Measurements from ENCODE around the gene CD300LG. TPM values are rescaled to one million over a fixed set of nuclear protein-coding genes. Genes with fewer than 3 reads are reported as not detected.
"Not testable (repeated sequence)": the region's sequence is repeated elsewhere in the genome, so short reads cannot be mapped to it uniquely, and the experiment has no call there.

Gene CD300LG
- total RNA-seq, 2 donors from 2014 or later = 0.32 TPM; not detected in 1

DNA sequence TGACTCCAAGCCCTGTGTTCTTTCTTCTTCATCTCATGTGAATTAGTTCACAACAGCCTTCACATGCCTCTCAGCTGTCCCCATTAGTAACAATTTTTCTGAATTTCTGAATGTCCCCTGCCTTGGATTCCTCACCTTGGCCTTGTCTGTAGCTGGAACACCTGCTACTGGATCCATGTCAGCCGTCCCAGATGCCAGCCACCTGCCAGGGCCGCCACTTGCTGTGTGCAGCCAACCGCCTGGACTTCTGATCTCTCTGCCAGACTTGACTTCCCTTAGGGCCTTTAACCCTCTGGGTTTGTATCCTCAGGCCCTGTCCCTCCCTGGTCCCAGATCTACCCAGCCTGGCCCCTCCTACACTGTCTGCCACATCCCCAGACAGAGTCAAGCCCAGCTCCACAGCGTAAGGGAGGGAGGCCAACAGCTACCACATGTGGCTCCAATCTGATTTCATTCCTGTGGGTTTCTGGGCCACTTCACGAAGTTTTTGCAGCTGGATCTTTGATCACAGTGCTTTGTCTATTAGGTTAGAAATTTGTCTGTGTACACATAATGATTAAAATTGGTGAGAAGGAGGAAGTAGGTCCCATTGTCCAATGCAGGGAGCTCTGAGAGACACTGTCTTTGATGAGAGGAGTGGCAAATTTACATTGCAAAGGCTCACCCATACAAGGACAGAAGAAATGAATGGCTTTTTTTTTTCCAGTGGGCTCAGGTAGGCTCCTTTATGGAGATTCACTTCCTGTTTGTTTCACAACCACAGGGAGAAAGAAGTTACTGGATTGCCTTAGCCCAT lies 45.1 kb downstream of the CD300LG start:
- no peak for DNase-seq
- Histone ChIP-seq H3K27ac (no peak overlapping the region), H3K9me3 (no peaks in the 10 kb centered on the region), H3K36me3 (no peaks in the 10 kb centered on the region), H3K27me3 (no peaks in the 10 kb centered on the region), H3K4me1 (no peaks in the 10 kb centered on the region), H3K4me3 (no peak overlapping the region), H3K9ac (ENCODE audit: low read depth in 2 of 2, low read length in 2 of 2) (no peak overlapping the region)
- intact Hi-C loops (cut with DNase I) = no loop called here
- TF ChIP-seq, protein P1, sequence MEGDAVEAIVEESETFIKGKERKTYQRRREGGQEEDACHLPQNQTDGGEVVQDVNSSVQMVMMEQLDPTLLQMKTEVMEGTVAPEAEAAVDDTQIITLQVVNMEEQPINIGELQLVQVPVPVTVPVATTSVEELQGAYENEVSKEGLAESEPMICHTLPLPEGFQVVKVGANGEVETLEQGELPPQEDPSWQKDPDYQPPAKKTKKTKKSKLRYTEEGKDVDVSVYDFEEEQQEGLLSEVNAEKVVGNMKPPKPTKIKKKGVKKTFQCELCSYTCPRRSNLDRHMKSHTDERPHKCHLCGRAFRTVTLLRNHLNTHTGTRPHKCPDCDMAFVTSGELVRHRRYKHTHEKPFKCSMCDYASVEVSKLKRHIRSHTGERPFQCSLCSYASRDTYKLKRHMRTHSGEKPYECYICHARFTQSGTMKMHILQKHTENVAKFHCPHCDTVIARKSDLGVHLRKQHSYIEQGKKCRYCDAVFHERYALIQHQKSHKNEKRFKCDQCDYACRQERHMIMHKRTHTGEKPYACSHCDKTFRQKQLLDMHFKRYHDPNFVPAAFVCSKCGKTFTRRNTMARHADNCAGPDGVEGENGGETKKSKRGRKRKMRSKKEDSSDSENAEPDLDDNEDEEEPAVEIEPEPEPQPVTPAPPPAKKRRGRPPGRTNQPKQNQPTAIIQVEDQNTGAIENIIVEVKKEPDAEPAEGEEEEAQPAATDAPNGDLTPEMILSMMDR (IDR thresholded peaks at IDR 0.05) = no peak

DNA sequence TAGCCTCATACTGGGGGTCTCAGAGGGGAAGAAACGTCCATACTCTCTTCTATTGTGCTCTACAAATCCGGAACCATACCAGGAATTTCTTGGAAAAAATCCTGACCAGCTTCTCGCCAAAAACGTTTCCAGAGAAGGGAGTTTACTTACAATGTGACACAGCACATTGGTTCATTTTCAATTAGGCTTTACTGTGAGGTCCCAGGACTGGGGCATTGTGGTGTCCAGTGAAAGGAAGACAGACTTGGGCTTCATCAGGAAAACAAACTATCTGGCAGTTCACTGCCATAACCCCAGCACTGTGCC lies 45.6 kb downstream of the CD300LG start:
- Histone ChIP-seq H3K9ac (ENCODE audit: low read depth in 2 of 2, low read length in 2 of 2) (no peak overlapping the region), H3K4me3 (no peak overlapping the region), H3K27ac (no peak overlapping the region), H3K36me3 (no peaks in the 10 kb centered on the region), H3K4me1 (no peaks in the 10 kb centered on the region), H3K27me3 (no peaks in the 10 kb centered on the region), H3K9me3 (no peaks in the 10 kb centered on the region)
- DNase-seq = no peak
- TF ChIP-seq, protein P1 (IDR thresholded peaks at IDR 0.05) = no peak
- intact Hi-C loops (cut with DNase I) = no loop called here

DNA sequence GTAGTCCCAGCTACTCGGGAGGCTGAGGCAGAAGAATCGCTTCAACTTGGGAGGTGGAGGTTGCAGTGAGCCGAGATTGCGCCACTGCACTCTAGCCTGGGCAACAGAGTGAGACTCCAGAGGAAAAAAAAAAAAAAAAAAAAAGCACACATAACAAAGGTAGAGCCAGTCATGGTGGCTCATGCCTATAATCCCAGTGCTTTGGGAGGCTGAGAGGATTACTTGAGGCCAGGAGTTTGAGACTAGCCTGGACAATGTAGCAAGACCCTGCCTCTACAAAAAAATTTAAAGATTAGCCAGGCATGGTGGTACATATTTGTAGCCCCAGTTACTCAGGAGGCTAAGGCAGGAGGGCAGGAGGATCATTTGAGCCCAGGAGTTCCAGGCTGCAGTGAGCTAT lies 47.5 kb downstream of the CD300LG start:
- H3K9ac ChIP-seq (ENCODE audit: low read depth in 2 of 2, low read length in 2 of 2); H3K27ac ChIP-seq; H3K27me3 ChIP-seq; H3K4me1 ChIP-seq; H3K4me3 ChIP-seq; intact Hi-C loops (cut with DNase I); H3K36me3 ChIP-seq; DNase-seq; H3K9me3 ChIP-seq: not testable (repeated sequence)

DNA sequence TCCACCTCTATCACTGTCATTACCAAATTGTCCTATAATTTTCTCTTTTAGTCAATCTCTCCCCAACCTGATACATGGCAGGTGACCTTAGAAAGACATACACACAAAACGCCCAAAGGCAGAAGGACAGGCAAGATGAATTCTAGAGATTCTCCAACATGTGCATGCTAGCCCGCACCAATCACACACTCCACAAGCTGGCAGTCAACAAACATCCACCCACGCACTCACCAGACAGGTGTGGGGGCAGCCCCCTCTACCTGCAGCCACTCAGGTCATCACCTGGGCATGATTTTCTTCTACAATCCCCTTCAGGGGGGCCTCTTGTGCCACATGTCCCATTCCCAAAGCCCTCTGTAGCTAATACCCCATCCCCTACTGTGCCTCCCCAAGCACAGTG lies 50.9 kb downstream of the CD300LG start:
- Histone ChIP-seq H3K27me3 (no peaks in the 10 kb centered on the region), H3K4me3 (no peak overlapping the region), H3K4me1 (peaks cover 7% of the 10 kb centered on the region), H3K9ac (ENCODE audit: low read depth in 2 of 2, low read length in 2 of 2) (no peak overlapping the region), H3K36me3 (no peaks in the 10 kb centered on the region), H3K27ac (no peak overlapping the region), H3K9me3 (no peaks in the 10 kb centered on the region)
- DNase-seq = no peak
- intact Hi-C loops (cut with DNase I) = no loop called here
- TF ChIP-seq, protein P1 (IDR thresholded peaks at IDR 0.05) = no peak

DNA sequence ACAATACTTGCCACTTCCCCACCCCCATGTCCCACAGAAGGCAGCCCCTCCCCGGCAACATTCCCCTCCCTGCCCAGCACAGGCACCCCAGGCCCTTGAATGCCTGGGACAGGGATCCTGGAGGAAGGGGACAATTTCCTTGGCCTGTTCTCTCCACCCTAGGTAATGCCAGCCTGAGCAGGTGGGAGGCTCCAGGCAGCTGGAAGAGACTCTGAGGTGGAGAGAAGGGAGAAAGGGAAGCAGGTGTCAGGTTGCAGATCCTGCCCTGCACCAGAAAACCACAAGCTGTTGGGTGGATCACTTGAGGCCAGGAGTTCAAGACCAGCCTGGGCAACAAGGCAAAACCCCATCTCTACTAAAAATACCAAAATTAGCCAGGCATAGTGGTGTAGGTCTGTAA lies 51.5 kb downstream of the CD300LG start:
- TF ChIP-seq, protein P1 (IDR thresholded peaks at IDR 0.05) = no peak
- Histone ChIP-seq H3K4me1 (peaks cover 7% of the 10 kb centered on the region), H3K27me3 (no peaks in the 10 kb centered on the region), H3K9ac (ENCODE audit: low read depth in 2 of 2, low read length in 2 of 2) (no peak overlapping the region), H3K36me3 (no peaks in the 10 kb centered on the region), H3K9me3 (no peaks in the 10 kb centered on the region), H3K4me3 (no peak overlapping the region), H3K27ac (no peak overlapping the region)
- intact Hi-C loops (cut with DNase I) = no loop called here
- no peak for DNase-seq

DNA sequence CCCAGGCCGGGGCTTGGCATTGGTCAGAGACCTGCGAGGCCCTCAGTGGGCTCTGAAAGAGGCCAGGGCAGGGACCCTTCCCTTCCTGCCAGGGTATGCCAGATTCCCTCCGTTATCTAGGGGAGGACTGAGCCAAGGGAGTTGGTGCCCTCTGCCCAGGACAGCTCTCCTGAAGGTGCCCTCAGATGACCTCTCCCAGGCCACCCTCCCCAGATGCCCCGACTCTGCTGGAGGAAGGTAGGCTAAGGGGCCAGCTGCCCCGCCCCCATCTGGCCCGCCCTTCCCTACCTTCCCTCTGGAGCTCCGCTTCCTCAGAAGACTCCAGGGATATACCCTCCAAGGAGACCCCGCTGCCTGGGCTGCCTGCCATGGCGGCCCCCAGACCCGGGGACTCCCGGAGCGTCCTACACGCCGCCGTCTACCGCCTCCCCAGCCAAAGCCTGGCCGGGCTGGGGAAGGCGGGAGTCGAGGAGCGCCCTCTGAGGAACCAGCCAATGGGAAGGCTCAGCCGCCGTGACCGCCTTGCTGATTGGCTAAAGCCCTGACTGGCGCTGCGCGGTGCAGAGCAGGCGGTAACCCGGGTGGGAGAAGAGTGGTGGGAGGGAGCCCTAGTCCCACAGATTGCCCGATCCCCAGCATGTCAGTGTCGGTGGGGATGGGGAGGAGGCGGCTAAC lies 53.3 kb downstream of the CD300LG start:
- peaks cover 7% of the 10 kb centered on the region for H3K4me1 ChIP-seq
- no peak overlapping the region for H3K27ac ChIP-seq
- H3K4me3 ChIP-seq = peak overlapping the region; percentile 34
- H3K9ac ChIP-seq (ENCODE audit: low read depth in 2 of 2, low read length in 2 of 2) = peak overlapping the region in 1 of 2 donors; percentile 46
- intact Hi-C loops (cut with DNase I) = no loop called here
- H3K9me3 ChIP-seq = no peaks in the 10 kb centered on the region
- H3K36me3 ChIP-seq = no peaks in the 10 kb centered on the region
- DNase-seq = peak; percentile 85
- H3K27me3 ChIP-seq = peaks cover 1% of the 10 kb centered on the region
- TF ChIP-seq, protein P1 (IDR thresholded peaks at IDR 0.05) = no peak

Data from colonic mucosa (tissue), 4 donors.